HAP-1 (cell line): ENCODE results near the gene GPC3.
A peak's percentile ranks its signal among the peaks of the same experiment; 100 is the strongest.
"Not testable (repeated sequence)": the region's sequence is repeated elsewhere in the genome, so short reads cannot be mapped to it uniquely, and the experiment has no call there.

Source experiments
- DNase-seq, 2 experiments: peaks; one replicate each; pipeline ENCODE4 v3.0.0-alpha.2; 2016 to 2020; ENCODE audit warnings: low spot score in 2 of 2
- H3K27me3 ChIP-seq: fragments of 250-450 bp; sonication (Bioruptor Pico); 2 replicates; pipeline ENCODE4 v1.5.1; 2020; ENCODE audit warnings: low read depth, mild to moderate bottlenecking, moderate library complexity
- H3K36me3 ChIP-seq: fragments of 250-450 bp; sonication (Bioruptor Pico); replicated peaks from 2 replicates; pipeline ENCODE4 v1.5.1; 2020; ENCODE audit warnings: mild to moderate bottlenecking
- H3K4me1 ChIP-seq: fragments of 250-450 bp; sonication (Bioruptor Pico); 2 replicates; pipeline ENCODE4 v1.5.1; 2020; ENCODE audit warnings: mild to moderate bottlenecking
- H3K4me3 ChIP-seq: fragments of 250-450 bp; sonication (Bioruptor Pico); 2 replicates; pipeline ENCODE4 v1.5.1; 2020; ENCODE audit warnings: mild to moderate bottlenecking, moderate library complexity
- H3K9me3 ChIP-seq: fragments of 250-450 bp; sonication (Bioruptor Pico); 2 replicates; pipeline ENCODE4 v1.5.1; 2020; ENCODE audit warnings: mild to moderate bottlenecking, moderate library complexity
- in situ Hi-C: fragments of 300-500 bp; cut with MboI; formaldehyde crosslinking; loops from 3 replicates; pipeline ENCODE4 v1.14.3; 2020; ENCODE audit warnings: low sequenced_read_pairs, inconsistent platforms, mixed read lengths

Gene GPC3

GRCh38 chrX:133646719-133647116 is 338.7 kb downstream of the GPC3 start:
- no peak for DNase-seq
- in situ Hi-C loops, result no loop called here
- Histone ChIP-seq H3K9me3 (no peaks in the 10 kb centered on the region), H3K4me1 (peaks cover 19% of the 10 kb centered on the region), H3K27me3 (no peaks in the 10 kb centered on the region), H3K4me3 (no peak overlapping the region), H3K36me3 (no peaks in the 10 kb centered on the region; the same call in 1 of the 2 replicates)

GRCh38 chrX:133645977-133646718 is 339.2 kb downstream of the GPC3 start:
- no peaks in the 10 kb centered on the region; the same call in 1 of the 2 replicates for H3K36me3 ChIP-seq
- H3K27me3 ChIP-seq, result no peaks in the 10 kb centered on the region
- no peak overlapping the region for H3K4me3 ChIP-seq
- in situ Hi-C loops, result no loop called here
- no peaks in the 10 kb centered on the region for H3K9me3 ChIP-seq
- DNase-seq, result no peak
- H3K4me1 ChIP-seq, result peaks cover 24% of the 10 kb centered on the region

DNA sequence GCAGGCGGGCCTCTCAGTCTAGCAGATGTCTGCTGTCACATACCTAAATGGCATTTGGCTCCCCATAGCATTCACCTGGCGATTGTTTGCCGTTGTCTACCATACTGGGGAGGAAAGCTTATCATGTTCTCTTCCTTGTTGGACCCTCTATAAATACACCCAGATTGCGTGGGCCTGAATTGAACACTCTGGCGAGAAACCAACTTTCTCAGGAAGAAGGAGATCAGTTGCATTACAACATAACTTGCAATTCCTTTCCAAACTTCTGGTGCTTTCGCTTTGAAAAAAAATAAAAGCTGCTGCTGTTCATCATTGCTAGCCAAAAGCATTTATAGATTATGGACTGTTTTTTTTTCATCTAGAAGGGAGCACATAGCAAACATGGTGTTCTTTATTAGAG is 340.1 kb downstream of the GPC3 start:
- in situ Hi-C loops, result no loop called here
- Histone ChIP-seq H3K4me3 (no peak overlapping the region), H3K4me1 (peaks cover 28% of the 10 kb centered on the region), H3K27me3 (no peaks in the 10 kb centered on the region), H3K36me3 (no peaks in the 10 kb centered on the region), H3K9me3 (no peaks in the 10 kb centered on the region)
- DNase-seq, result no peak

GRCh38 chrX:133640161-133641015 is 345.0 kb downstream of the GPC3 start:
- Histone ChIP-seq H3K27me3 (no peaks in the 10 kb centered on the region), H3K36me3 (0 out of 2 replicates have a peak, but pooled peaks cover 6% of the 10 kb centered on the region), H3K4me3 (no peak overlapping the region), H3K9me3 (no peaks in the 10 kb centered on the region), H3K4me1 (peaks cover 61% of the 10 kb centered on the region)
- peak; percentile 90 to 100 for DNase-seq
- in situ Hi-C loops, result no loop called here

DNA sequence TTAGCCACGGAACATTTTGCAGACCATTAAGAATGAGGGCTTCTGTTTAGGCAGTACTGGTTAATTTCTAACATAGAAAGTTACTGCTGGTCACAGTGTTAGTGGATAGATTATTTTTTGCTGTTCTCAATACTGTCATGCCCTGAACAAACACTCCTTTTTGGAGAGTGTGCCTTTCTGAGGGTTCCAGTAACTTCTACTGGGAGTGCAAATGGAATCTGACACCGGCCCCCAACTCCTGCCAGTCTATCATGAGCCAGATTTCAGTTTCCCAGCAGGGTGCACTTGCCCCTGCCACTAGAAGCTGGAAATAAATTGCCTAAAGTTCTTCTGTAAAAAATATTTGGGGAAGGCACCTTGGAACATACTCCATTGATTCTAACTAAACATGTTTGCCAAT is 345.7 kb downstream of the GPC3 start:
- no peak for DNase-seq
- no peaks in the 10 kb centered on the region for H3K27me3 ChIP-seq
- H3K4me1 ChIP-seq, result peaks cover 67% of the 10 kb centered on the region
- 0 out of 2 replicates have a peak, but pooled peaks cover 6% of the 10 kb centered on the region for H3K36me3 ChIP-seq
- in situ Hi-C loops, result no loop called here
- no peak overlapping the region for H3K4me3 ChIP-seq
- H3K9me3 ChIP-seq, result no peaks in the 10 kb centered on the region

DNA sequence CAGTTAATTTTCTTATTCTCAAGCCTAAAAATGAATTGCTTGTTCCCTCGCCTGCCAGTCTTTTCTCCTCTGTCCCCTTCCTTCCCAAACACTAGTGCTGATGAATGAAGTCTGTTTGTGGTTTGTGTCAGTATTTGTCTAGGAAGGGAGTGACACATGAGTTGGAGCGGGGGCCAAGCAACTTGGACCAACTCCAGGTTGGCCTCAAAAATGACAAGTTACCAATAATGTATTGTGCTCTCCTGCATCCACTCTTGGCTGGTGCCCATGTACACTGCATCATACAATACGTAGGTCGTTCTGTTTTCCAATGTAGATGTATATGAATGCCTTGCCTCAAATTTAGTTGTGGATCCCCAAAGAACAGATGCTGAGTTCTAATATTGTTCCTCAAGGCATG is 347.1 kb downstream of the GPC3 start:
- H3K36me3 ChIP-seq, result 0 out of 2 replicates have a peak, but pooled peaks cover 6% of the 10 kb centered on the region
- H3K27me3 ChIP-seq, result no peaks in the 10 kb centered on the region
- DNase-seq, result peak; percentile 66
- H3K4me1 ChIP-seq, result peaks cover 79% of the 10 kb centered on the region
- H3K9me3 ChIP-seq, result no peaks in the 10 kb centered on the region
- in situ Hi-C loops, result no loop called here
- no peak overlapping the region for H3K4me3 ChIP-seq

DNA sequence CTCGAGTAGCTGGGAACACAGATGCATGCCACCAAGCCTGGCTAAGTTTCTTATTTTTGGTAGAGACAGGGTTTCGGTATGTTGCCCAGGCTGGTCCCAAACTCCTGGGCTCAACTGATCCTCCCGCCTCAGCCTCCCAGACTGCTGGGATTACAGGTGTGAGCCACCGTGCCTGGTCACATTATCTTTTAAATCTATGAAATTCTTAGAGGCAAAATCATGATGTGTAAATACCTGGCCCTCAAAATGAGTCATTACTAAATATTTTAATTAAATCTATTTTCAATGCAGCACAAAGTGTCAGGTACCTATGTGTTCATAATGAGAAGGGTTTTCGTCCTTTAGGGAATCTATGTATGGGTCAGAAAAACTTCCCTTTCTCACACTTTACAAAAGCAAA is 347.6 kb downstream of the GPC3 start:
- no peak for DNase-seq
- in situ Hi-C loops, result no loop called here
- H3K36me3 ChIP-seq, result 0 out of 2 replicates have a peak, but pooled peaks cover 6% of the 10 kb centered on the region
- no peaks in the 10 kb centered on the region for H3K27me3 ChIP-seq
- no peak overlapping the region for H3K4me3 ChIP-seq
- peaks cover 79% of the 10 kb centered on the region for H3K4me1 ChIP-seq
- no peaks in the 10 kb centered on the region for H3K9me3 ChIP-seq

DNA sequence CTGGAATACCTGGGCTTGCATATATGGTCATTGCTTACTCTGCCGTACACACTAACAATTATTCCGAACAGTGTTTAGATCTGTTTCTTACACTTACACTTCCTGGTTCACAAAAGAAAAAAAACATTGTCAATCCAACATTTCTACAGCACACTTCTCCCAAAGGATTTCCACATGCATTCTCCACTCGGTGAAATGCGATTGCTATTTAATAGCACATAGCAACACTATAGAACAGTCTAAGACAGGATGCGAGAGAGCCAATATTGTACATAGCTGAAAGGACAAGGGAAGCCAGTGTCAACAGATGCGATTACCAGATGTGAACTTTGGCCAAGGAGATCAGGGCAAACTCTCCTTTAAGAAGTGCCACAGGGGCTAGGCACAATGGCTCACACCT is 349.4 kb downstream of the GPC3 start:
- no peak for DNase-seq
- Histone ChIP-seq H3K4me3 (no peak overlapping the region), H3K4me1 (peaks cover 70% of the 10 kb centered on the region), H3K27me3 (no peaks in the 10 kb centered on the region), H3K36me3 (0 out of 2 replicates have a peak, but pooled peaks cover 6% of the 10 kb centered on the region), H3K9me3 (no peaks in the 10 kb centered on the region)
- in situ Hi-C loops, result no loop called here

- Histone ChIP-seq H3K36me3 (0 out of 2 replicates have a peak, but pooled peaks cover 5% of the 10 kb centered on the region), H3K4me1 (peaks cover 60% of the 10 kb centered on the region), H3K27me3 (no peaks in the 10 kb centered on the region), H3K9me3 (no peaks in the 10 kb centered on the region), H3K4me3 (no peak overlapping the region)
- in situ Hi-C loops, result no loop called here
- DNase-seq, result peak; percentile 73 to 83
Observed at GRCh38 chrX:133634416-133634815, 351.0 kb downstream of the GPC3 start.

GRCh38 chrX:133633950-133634349 is 351.4 kb downstream of the GPC3 start:
- Histone ChIP-seq H3K36me3 (0 out of 2 replicates have a peak, but pooled peaks cover under 1% of the 10 kb centered on the region), H3K9me3 (no peaks in the 10 kb centered on the region), H3K4me1 (peaks cover 55% of the 10 kb centered on the region), H3K27me3 (no peaks in the 10 kb centered on the region), H3K4me3 (no peak overlapping the region)
- in situ Hi-C loops, result no loop called here
- DNase-seq, result peak in 1 of 2 experiments; percentile 78

DNA sequence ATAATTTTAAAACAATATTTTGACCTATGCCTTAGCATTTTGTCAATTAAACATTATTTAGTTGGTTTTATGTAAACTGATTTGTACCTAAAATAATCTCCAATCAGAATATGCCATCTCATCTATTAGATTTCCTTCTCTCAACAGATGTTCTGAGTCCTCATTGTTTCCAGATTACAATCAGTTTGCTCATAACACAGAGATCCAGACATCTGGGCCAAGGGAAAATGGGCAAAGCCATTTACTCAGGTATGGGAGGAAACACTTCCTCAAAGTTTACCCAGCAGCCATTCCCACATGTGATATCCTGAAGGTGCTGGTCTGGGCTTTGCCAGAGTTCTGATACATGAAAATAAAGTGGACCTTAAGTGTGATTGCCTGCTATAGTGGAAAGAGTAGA is 352.2 kb downstream of the GPC3 start:
- no peak for DNase-seq
- in situ Hi-C loops, result no loop called here
- H3K27me3 ChIP-seq, result no peaks in the 10 kb centered on the region
- no peaks in the 10 kb centered on the region for H3K9me3 ChIP-seq
- no peak overlapping the region for H3K4me3 ChIP-seq
- H3K36me3 ChIP-seq, result no peaks in the 10 kb centered on the region
- peaks cover 47% of the 10 kb centered on the region for H3K4me1 ChIP-seq

DNA sequence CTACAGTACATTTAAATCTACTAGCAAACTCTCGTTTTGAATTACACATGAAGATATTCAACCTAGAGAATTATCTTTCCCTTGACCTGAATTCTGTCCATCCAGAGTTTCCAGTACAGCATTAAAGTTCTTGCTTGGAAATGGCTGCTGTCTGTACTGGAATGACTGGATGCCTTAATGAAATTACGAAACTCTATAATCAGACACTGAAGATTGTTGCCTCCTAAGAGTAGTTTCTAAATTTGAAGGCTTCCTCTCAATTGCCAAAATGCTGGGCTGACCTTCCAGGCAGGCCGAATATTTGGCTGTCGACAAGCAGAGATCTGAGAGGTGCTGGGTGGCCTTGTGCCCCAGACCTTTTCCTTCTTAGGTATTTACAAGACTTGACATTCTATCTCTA is 355.0 kb downstream of the GPC3 start:
- no peaks in the 10 kb centered on the region for H3K36me3 ChIP-seq
- no peak overlapping the region for H3K4me3 ChIP-seq
- no peaks in the 10 kb centered on the region for H3K9me3 ChIP-seq
- H3K27me3 ChIP-seq, result no peaks in the 10 kb centered on the region
- no peak for DNase-seq
- H3K4me1 ChIP-seq, result peaks cover 31% of the 10 kb centered on the region
- in situ Hi-C loops, result no loop called here

- peaks cover 5% of the 10 kb centered on the region; the same call in 1 of the 2 replicates for H3K4me1 ChIP-seq
- in situ Hi-C loops, result no loop called here
- no peak for DNase-seq
- H3K27me3 ChIP-seq, result no peaks in the 10 kb centered on the region
- no peaks in the 10 kb centered on the region for H3K9me3 ChIP-seq
- no peaks in the 10 kb centered on the region for H3K36me3 ChIP-seq
- H3K4me3 ChIP-seq, result no peak overlapping the region
Observed at GRCh38 chrX:133627673-133628072, 357.7 kb downstream of the GPC3 start.

DNA sequence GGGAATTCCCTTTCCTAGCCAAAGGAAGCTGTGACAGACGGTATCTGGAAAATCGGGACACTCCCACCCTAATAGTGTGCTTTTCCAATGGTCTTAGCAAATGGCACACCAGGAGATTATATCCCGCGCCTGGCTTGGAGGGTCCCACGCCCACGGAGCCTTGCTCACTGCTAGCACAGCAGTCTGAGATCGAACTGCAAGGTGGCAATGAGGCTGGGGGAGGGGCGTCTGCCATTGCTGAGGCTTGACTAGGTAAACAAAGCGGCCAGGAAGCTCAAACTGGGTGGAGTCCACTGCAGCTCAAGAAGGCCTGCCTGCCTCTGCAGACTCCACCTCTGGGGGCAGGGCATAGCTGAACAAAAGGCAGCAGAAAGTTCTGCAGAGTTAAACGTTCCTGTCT is 364.0 kb downstream of the GPC3 start:
- peaks cover 16% of the 10 kb centered on the region for H3K9me3 ChIP-seq
- H3K4me1 ChIP-seq, in situ Hi-C loops, H3K36me3 ChIP-seq, DNase-seq, H3K4me3 ChIP-seq, H3K27me3 ChIP-seq: not testable (repeated sequence)
